ENCODE results near the gene BORCS6. TPM values are rescaled to one million over a fixed set of nuclear protein-coding genes. Genes with fewer than 3 reads are reported as not detected.

The BORCS6 gene
- polyA plus RNA-seq, 1 donor from 2014 or later = 12.1 TPM

- H3K9ac ChIP-seq (ENCODE audit: low read length) = no peak overlapping the region
Observed at GRCh38 chr17:8158267-8159031, 31.5 kb downstream of the BORCS6 start.

GRCh38 chr17:8156246-8156992 is 33.6 kb downstream of the BORCS6 start:
- H3K79me2 ChIP-seq (replicated peaks; ENCODE audit: insufficient read depth, low read length) = peaks cover 27% of the 10 kb centered on the region
- peaks cover 6% of the 10 kb centered on the region for H3F3A ChIP-seq (ENCODE audit: insufficient read depth, low read length, poor library complexity, severe bottlenecking)
- H3K9ac ChIP-seq (ENCODE audit: low read length) = peak overlapping the region; percentile 76
- H3K4me3 ChIP-seq (ENCODE audit: low read length) = peak overlapping the region; percentile 67
- H3K36me3 ChIP-seq (ENCODE audit: insufficient read depth, low read length) = no peaks in the 10 kb centered on the region
- no peaks in the 10 kb centered on the region for H3K27me3 ChIP-seq (ENCODE audit: insufficient read depth, low read depth, low read length)
- H3K4me2 ChIP-seq (ENCODE audit: low read length) = peak overlapping the region; percentile 92
- TF ChIP-seq SMC3 (conservative IDR thresholded peaks at IDR 0.05; ENCODE audit: poor library complexity) = no peak
- peak; percentile 93 for TF ChIP-seq EP300 (conservative IDR thresholded peaks at IDR 0.05; ENCODE audit: poor library complexity, severe bottlenecking)
- TF ChIP-seq, protein P1, sequence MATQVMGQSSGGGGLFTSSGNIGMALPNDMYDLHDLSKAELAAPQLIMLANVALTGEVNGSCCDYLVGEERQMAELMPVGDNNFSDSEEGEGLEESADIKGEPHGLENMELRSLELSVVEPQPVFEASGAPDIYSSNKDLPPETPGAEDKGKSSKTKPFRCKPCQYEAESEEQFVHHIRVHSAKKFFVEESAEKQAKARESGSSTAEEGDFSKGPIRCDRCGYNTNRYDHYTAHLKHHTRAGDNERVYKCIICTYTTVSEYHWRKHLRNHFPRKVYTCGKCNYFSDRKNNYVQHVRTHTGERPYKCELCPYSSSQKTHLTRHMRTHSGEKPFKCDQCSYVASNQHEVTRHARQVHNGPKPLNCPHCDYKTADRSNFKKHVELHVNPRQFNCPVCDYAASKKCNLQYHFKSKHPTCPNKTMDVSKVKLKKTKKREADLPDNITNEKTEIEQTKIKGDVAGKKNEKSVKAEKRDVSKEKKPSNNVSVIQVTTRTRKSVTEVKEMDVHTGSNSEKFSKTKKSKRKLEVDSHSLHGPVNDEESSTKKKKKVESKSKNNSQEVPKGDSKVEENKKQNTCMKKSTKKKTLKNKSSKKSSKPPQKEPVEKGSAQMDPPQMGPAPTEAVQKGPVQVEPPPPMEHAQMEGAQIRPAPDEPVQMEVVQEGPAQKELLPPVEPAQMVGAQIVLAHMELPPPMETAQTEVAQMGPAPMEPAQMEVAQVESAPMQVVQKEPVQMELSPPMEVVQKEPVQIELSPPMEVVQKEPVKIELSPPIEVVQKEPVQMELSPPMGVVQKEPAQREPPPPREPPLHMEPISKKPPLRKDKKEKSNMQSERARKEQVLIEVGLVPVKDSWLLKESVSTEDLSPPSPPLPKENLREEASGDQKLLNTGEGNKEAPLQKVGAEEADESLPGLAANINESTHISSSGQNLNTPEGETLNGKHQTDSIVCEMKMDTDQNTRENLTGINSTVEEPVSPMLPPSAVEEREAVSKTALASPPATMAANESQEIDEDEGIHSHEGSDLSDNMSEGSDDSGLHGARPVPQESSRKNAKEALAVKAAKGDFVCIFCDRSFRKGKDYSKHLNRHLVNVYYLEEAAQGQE (IDR thresholded peaks at IDR 0.05; ENCODE audit: borderline replicate concordance) = peak; percentile 59
- TF ChIP-seq POLR2AphosphoS5 (IDR thresholded peaks at IDR 0.05) = peak; percentile 83
- TF ChIP-seq MXI1 (conservative IDR thresholded peaks at IDR 0.05; ENCODE audit: poor library complexity, severe bottlenecking) = peak; percentile 93
- no peak for TF ChIP-seq RAD21 (conservative IDR thresholded peaks at IDR 0.05)
- peak; percentile 28 for TF ChIP-seq CTCF (IDR thresholded peaks at IDR 0.05; ENCODE audit: poor library complexity, severe bottlenecking)
- TF ChIP-seq TAF1 (IDR thresholded peaks at IDR 0.05; ENCODE audit: low read depth) = peak; percentile 76
- no peaks in the 10 kb centered on the region for H3K9me3 ChIP-seq (ENCODE audit: low read length)
- no peak overlapping the region for H2AFZ ChIP-seq (ENCODE audit: low read depth, low read length)
- H3K9me2 ChIP-seq (ENCODE audit: insufficient read depth, low read length) = no peaks in the 10 kb centered on the region
- peaks cover 10% of the 10 kb centered on the region for H4K20me1 ChIP-seq (ENCODE audit: insufficient read depth)
- peak overlapping the region; percentile 94 for H3K27ac ChIP-seq (ENCODE audit: low read length)

More at GRCh38 chr17:8158267-8159031, 31.5 kb downstream of the BORCS6 start:
- H3K4me3 ChIP-seq (ENCODE audit: low read length) = peak overlapping the region; percentile 94
- H3K9me2 ChIP-seq (ENCODE audit: insufficient read depth, low read length) = no peaks in the 10 kb centered on the region
- no peaks in the 10 kb centered on the region for H3K9me3 ChIP-seq (ENCODE audit: low read length)
- no peak overlapping the region for H2AFZ ChIP-seq (ENCODE audit: low read depth, low read length)
- no peaks in the 10 kb centered on the region for H3F3A ChIP-seq (ENCODE audit: insufficient read depth, low read length, poor library complexity, severe bottlenecking)
- H3K36me3 ChIP-seq (ENCODE audit: insufficient read depth, low read length) = no peaks in the 10 kb centered on the region
- no peaks in the 10 kb centered on the region for H3K27me3 ChIP-seq (ENCODE audit: insufficient read depth, low read depth, low read length)
- peaks cover 11% of the 10 kb centered on the region for H4K20me1 ChIP-seq (ENCODE audit: insufficient read depth)
- peaks cover 45% of the 10 kb centered on the region for H3K79me2 ChIP-seq (replicated peaks; ENCODE audit: insufficient read depth, low read length)
- H3K27ac ChIP-seq (ENCODE audit: low read length) = peak overlapping the region; percentile 42
- TF ChIP-seq SMC3 (conservative IDR thresholded peaks at IDR 0.05; ENCODE audit: poor library complexity) (peak; percentile 77), EZH2 (IDR thresholded peaks at IDR 0.05; ENCODE audit: borderline replicate concordance, insufficient read depth, low read length, poor library complexity, severe bottlenecking) (no peak), CTCF (IDR thresholded peaks at IDR 0.05; ENCODE audit: poor library complexity, severe bottlenecking) (peak; percentile 79), TAF1 (IDR thresholded peaks at IDR 0.05; ENCODE audit: low read depth) (no peak), MXI1 (conservative IDR thresholded peaks at IDR 0.05; ENCODE audit: poor library complexity, severe bottlenecking) (peak; percentile 29), RAD21 (conservative IDR thresholded peaks at IDR 0.05) (peak; percentile 68), POLR2AphosphoS5 (IDR thresholded peaks at IDR 0.05) (peak; percentile 12)
- no peak overlapping the region for H3K4me2 ChIP-seq (ENCODE audit: low read length)
